ENCODE measurements around the gene ADSS2. TPM values are rescaled to one million over a fixed set of nuclear protein-coding genes. Genes with fewer than 3 reads are reported as not detected.
"Not testable (repeated sequence)": the region's sequence is repeated elsewhere in the genome, so short reads cannot be mapped to it uniquely, and the experiment has no call there.

The ADSS2 gene
- polyA plus RNA-seq, 1 donor = 17.9 TPM

GRCh38 chr1:244395965-244396364, 55.7 kb downstream of the ADSS2 start:
- no peak for DNase-seq (ENCODE audit: low read depth)

GRCh38 chr1:244394826-244395765, 56.6 kb downstream of the ADSS2 start:
- no peak for DNase-seq (ENCODE audit: low read depth)

GRCh38 chr1:244394346-244394745, 57.4 kb downstream of the ADSS2 start:
- DNase-seq (ENCODE audit: low read depth) = no peak

- DNase-seq (ENCODE audit: low read depth) = no peak
Observed at GRCh38 chr1:244393604-244394176, 58.0 kb downstream of the ADSS2 start.

GRCh38 chr1:244391761-244392160, 59.9 kb downstream of the ADSS2 start:
- no peak for DNase-seq (ENCODE audit: low read depth)

GRCh38 chr1:244388961-244389360, 62.7 kb downstream of the ADSS2 start:
- no peak for DNase-seq (ENCODE audit: low read depth)

- no peak for DNase-seq (ENCODE audit: low read depth)
Observed at GRCh38 chr1:244387415-244387814, 64.3 kb downstream of the ADSS2 start.

GRCh38 chr1:244386595-244386994, 65.1 kb downstream of the ADSS2 start:
- no peak for DNase-seq (ENCODE audit: low read depth)

GRCh38 chr1:244384066-244384465, 67.6 kb downstream of the ADSS2 start:
- no peak for DNase-seq (ENCODE audit: low read depth)

GRCh38 chr1:244383278-244383884, 68.3 kb downstream of the ADSS2 start:
- no peak for DNase-seq (ENCODE audit: low read depth)

GRCh38 chr1:244381878-244382565, 69.7 kb downstream of the ADSS2 start:
- DNase-seq (ENCODE audit: low read depth) = no peak

- no peak for DNase-seq (ENCODE audit: low read depth)
Observed at GRCh38 chr1:244376126-244376525, 75.6 kb downstream of the ADSS2 start.

- DNase-seq (ENCODE audit: low read depth) = no peak
Observed at GRCh38 chr1:244375051-244375450, 76.7 kb downstream of the ADSS2 start.

- not testable (repeated sequence) for DNase-seq (ENCODE audit: low read depth)
Observed at GRCh38 chr1:244374484-244374883, 77.2 kb downstream of the ADSS2 start.

- DNase-seq (ENCODE audit: low read depth) = no peak
Observed at GRCh38 chr1:244371242-244372141, 80.2 kb downstream of the ADSS2 start.

GRCh38 chr1:244370060-244370637, 81.6 kb downstream of the ADSS2 start:
- DNase-seq (ENCODE audit: low read depth) = no peak

- DNase-seq (ENCODE audit: low read depth) = no peak
Observed at GRCh38 chr1:244369256-244370057, 82.3 kb downstream of the ADSS2 start.

GRCh38 chr1:244368279-244368678, 83.4 kb downstream of the ADSS2 start:
- no peak for DNase-seq (ENCODE audit: low read depth)

GRCh38 chr1:244367399-244368114, 84.2 kb downstream of the ADSS2 start:
- no peak for DNase-seq (ENCODE audit: low read depth)
